Endodermal cell (in vitro differentiated cells): ENCODE results near the gene JAZF1. TPM values are rescaled to one million over a fixed set of nuclear protein-coding genes. Genes with fewer than 3 reads are reported as not detected.

ENCODE experiments used
- DNase-seq: peaks from one replicate; pipeline ENCODE4 v3.0.0-alpha.2; 2017
- H3K27ac ChIP-seq: 2 replicates; pipeline ENCODE4 v1.5.1; 2013; ENCODE audit warnings: mild to moderate bottlenecking, low read depth, low read length, moderate library complexity
- H3K27me3 ChIP-seq: 2 replicates; pipeline ENCODE4 v1.6.1; 2013; ENCODE audit warnings: mild to moderate bottlenecking, low read length, moderate library complexity; ENCODE audit not compliant: insufficient read depth, control insufficient read depth, poor library complexity, severe bottlenecking
- H3K36me3 ChIP-seq: 2 replicates; pipeline ENCODE4 v1.7.0; 2013; ENCODE audit warnings: mild to moderate bottlenecking, low read length, moderate library complexity; ENCODE audit not compliant: control insufficient read depth, insufficient read depth
- H3K4me1 ChIP-seq: one replicate; pipeline ENCODE4 v1.7.0; 2013; ENCODE audit warnings: low read length; ENCODE audit not compliant: control insufficient read depth, insufficient read depth
- H3K4me3 ChIP-seq: 2 replicates; pipeline ENCODE4 v1.5.1; 2013; ENCODE audit warnings: mild to moderate bottlenecking, low read length, moderate library complexity
- H3K9ac ChIP-seq: 2 replicates; pipeline ENCODE4 v1.6.1; 2013; ENCODE audit warnings: mild to moderate bottlenecking, low read length, moderate library complexity; ENCODE audit not compliant: poor library complexity, severe bottlenecking; ENCODE audit errors: extremely low read depth
- H3K9me3 ChIP-seq: 2 replicates; pipeline ENCODE4 v1.6.1; 2013; ENCODE audit warnings: mild to moderate bottlenecking, low read length, moderate library complexity; ENCODE audit not compliant: control insufficient read depth
- H3K27ac Mint-ChIP-seq: 2 replicates; pipeline ENCODE4 v1.8.0; 2020; ENCODE audit warnings: mixed read lengths
- H3K27me3 Mint-ChIP-seq: 2 replicates; pipeline ENCODE4 v1.8.0; 2021; ENCODE audit warnings: mild to moderate bottlenecking, mixed read lengths; ENCODE audit not compliant: insufficient read depth
- H3K36me3 Mint-ChIP-seq: 2 replicates; pipeline ENCODE4 v1.8.0; 2020; ENCODE audit warnings: low read depth, mixed read lengths
- H3K4me1 Mint-ChIP-seq: 2 replicates; pipeline ENCODE4 v1.8.0; 2020; ENCODE audit warnings: mixed read lengths
- H3K4me3 Mint-ChIP-seq: 2 replicates; pipeline ENCODE4 v1.8.0; 2020; ENCODE audit warnings: mild to moderate bottlenecking, moderate library complexity, mixed read lengths
- H3K9me3 Mint-ChIP-seq: 2 replicates; pipeline ENCODE4 v1.8.0; 2020; ENCODE audit warnings: mild to moderate bottlenecking, mixed read lengths
- WGBS, 2 experiments: methylation state at CpG; one replicate each; pipeline versions ENCODE4 v1.1.5 to v1.1.7; 2013; ENCODE audit warnings: missing lambda C conversion rate in 2 of 2, mixed read lengths in 1 of 2; ENCODE audit not compliant: insufficient coverage in 1 of 2, insufficient read length in 1 of 2; 5-methylcytosine and 5-hydroxymethylcytosine counted together
- total RNA-seq, 2 donors: library from RNA; stranded (reverse); fragmentation: NEBNext Ultra II Directional in 1 of 2; extraction: Animal tissue kit (Norgen Biotek cat#: 25700) in 1 of 2; gene quantifications; 2 replicates in 1 of 2; 3 replicates in 1 of 2; pipeline ENCODE4 v1.2.1, GENCODE V29; 2021
- TF ChIP-seq, protein P1 (sequence below): fragments of 200-600 bp; sonication (generic); conservative IDR thresholded peaks from 2 replicates; pipeline ENCODE4 v1.5.0; 2021; ENCODE audit warnings: antibody characterized with exemption, mild to moderate bottlenecking

The JAZF1 gene
- total RNA-seq, 2 donors from 2014 or later: 18.3 to 33.6 TPM

DNA sequence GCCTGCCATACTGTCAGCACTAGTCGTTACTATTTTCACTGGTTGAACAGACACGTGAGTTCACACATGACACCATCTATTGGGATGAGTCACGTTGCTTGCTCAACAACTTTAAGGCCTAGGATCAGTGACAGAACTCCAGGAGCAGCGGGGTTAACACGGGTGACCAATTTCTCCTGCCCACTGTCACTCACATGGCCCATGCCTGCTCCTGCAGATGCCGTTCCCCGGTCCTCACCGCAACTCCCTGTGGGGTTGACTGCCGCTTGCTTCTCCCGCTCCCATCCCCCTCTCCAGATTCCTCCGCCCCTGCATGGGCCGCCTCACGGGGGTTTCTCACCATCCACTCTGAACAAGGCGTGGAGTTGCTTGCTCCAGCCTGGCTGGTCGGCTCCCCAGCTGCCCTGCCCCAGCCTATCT, 312.5 kb downstream of the JAZF1 start:
- no peaks in the 10 kb centered on the region for H3K9me3 Mint-ChIP-seq
- H3K27ac ChIP-seq: no peak overlapping the region
- H3K9me3 ChIP-seq: no peaks in the 10 kb centered on the region
- no peaks in the 10 kb centered on the region for H3K27me3 ChIP-seq
- WGBS, 2 experiments: 87 to 94% methylated on average over 14 to 15 of the region's 15 CpGs
- peaks cover 10% of the 10 kb centered on the region for H3K36me3 Mint-ChIP-seq
- H3K4me3 Mint-ChIP-seq: no peak overlapping the region
- no peaks in the 10 kb centered on the region for H3K4me1 Mint-ChIP-seq
- no peaks in the 10 kb centered on the region for H3K4me1 ChIP-seq
- TF ChIP-seq, protein P1, sequence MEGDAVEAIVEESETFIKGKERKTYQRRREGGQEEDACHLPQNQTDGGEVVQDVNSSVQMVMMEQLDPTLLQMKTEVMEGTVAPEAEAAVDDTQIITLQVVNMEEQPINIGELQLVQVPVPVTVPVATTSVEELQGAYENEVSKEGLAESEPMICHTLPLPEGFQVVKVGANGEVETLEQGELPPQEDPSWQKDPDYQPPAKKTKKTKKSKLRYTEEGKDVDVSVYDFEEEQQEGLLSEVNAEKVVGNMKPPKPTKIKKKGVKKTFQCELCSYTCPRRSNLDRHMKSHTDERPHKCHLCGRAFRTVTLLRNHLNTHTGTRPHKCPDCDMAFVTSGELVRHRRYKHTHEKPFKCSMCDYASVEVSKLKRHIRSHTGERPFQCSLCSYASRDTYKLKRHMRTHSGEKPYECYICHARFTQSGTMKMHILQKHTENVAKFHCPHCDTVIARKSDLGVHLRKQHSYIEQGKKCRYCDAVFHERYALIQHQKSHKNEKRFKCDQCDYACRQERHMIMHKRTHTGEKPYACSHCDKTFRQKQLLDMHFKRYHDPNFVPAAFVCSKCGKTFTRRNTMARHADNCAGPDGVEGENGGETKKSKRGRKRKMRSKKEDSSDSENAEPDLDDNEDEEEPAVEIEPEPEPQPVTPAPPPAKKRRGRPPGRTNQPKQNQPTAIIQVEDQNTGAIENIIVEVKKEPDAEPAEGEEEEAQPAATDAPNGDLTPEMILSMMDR: no peak
- H3K27me3 Mint-ChIP-seq: no peaks in the 10 kb centered on the region
- H3K9ac ChIP-seq: no peak overlapping the region
- DNase-seq: peak; percentile 26
- H3K27ac Mint-ChIP-seq: no peak overlapping the region
- no peaks in the 10 kb centered on the region for H3K36me3 ChIP-seq
- H3K4me3 ChIP-seq: no peak overlapping the region

DNA sequence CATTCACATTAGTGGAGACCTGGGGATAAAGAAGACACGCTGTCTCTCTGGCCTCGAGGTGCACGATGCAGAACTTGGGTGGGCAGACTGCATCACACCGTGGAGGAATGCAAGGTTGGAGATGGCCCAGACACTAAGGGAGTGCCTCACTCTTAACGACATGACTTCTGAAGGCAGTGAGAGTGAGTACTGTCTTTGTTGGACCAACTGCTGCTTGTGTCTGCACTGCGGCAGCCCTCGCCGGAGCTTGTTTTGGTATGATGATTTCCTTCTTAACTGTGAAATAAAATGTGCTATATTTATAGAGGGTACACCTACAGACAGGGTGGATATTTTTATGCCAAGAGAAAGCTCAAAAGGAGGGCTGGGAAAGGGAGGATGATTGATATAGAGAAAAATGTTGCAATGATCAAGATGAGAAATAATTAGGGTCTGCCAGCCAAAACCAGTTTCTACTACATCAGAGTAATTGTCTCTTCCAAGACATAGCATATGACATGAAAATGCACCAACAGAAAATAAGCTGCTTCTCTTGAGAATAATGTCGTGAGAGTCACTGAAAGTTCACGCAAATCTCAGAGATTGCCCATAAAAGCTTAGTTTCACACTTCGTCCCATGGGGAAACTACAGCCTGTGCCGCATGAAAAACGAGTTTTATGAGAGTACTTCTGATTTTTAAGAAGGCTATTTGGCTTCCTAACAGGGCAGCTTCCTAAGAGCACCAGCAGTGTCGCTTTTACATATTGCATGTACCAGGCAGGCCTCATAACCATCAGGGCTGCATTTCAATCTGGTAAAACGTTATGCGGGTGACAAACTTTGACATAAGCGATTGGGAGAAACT, 313.5 kb downstream of the JAZF1 start:
- Histone ChIP-seq H3K9ac (no peak overlapping the region), H3K4me1 (no peaks in the 10 kb centered on the region), H3K4me3 (no peak overlapping the region), H3K36me3 (no peaks in the 10 kb centered on the region), H3K27me3 (no peaks in the 10 kb centered on the region), H3K27ac (no peak overlapping the region), H3K9me3 (no peaks in the 10 kb centered on the region)
- H3K36me3 Mint-ChIP-seq: peaks cover 10% of the 10 kb centered on the region
- no peak overlapping the region for H3K27ac Mint-ChIP-seq
- no peaks in the 10 kb centered on the region for H3K27me3 Mint-ChIP-seq
- no peaks in the 10 kb centered on the region for H3K4me1 Mint-ChIP-seq
- TF ChIP-seq, protein P1: no peak
- WGBS, 2 experiments: 93 to 95% methylated on average over 16 to 17 of the region's 17 CpGs
- DNase-seq: peak; percentile 23
- H3K4me3 Mint-ChIP-seq: no peak overlapping the region
- no peaks in the 10 kb centered on the region for H3K9me3 Mint-ChIP-seq

DNA sequence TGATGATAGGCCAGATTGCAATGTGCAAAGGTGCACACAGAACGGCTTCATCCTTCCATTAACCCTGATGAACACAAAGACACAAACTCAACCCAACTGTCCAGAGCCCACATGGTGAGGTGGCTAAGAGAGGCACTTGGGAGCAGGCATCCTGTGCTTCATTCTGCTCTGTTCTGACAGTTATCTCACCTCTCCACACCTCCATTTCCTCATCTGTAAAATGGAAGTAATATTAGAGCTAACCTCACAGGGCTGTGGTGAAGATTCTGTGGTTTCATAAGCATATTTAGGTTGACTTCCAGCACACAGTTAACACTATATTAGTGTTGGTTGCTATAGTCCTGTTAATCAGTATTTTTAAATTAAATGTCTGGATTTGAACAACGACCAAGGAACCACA, 314.3 kb downstream of the JAZF1 start:
- peaks cover 10% of the 10 kb centered on the region for H3K36me3 Mint-ChIP-seq
- H3K27me3 Mint-ChIP-seq: no peaks in the 10 kb centered on the region
- 73 to 100% methylated on average over 1 to 2 of the region's 2 CpGs for WGBS, 2 experiments

More for the DNA sequence above, 314.3 kb downstream of the JAZF1 start:
- H3K9me3 Mint-ChIP-seq: no peaks in the 10 kb centered on the region
- no peak overlapping the region for H3K27ac ChIP-seq
- no peaks in the 10 kb centered on the region for H3K4me1 ChIP-seq
- H3K4me3 ChIP-seq: no peak overlapping the region
- H3K27me3 ChIP-seq: no peaks in the 10 kb centered on the region
- TF ChIP-seq, protein P1: no peak
- H3K4me3 Mint-ChIP-seq: no peak overlapping the region
- H3K9me3 ChIP-seq: no peaks in the 10 kb centered on the region
- H3K27ac Mint-ChIP-seq: no peak overlapping the region
- H3K4me1 Mint-ChIP-seq: no peaks in the 10 kb centered on the region
- DNase-seq: no peak
- no peaks in the 10 kb centered on the region for H3K36me3 ChIP-seq
- no peak overlapping the region for H3K9ac ChIP-seq
